ENCODE data around the gene MPIG6B. TPM values are rescaled to one million over a fixed set of nuclear protein-coding genes. Genes with fewer than 3 reads are reported as not detected.

MPIG6B gene
- total RNA-seq, 1 experiment from 2014 or later: not detected

GRCh38 chr6:31762878-31763618 lies 39.9 kb downstream of the MPIG6B start:
- H3K9me3 Mint-ChIP-seq: no peaks in the 10 kb centered on the region; a peak in 1 of 5 replicates
- H3K27ac ChIP-seq (ENCODE audit: insufficient read length, low read depth, low read length): no peak overlapping the region

More at GRCh38 chr6:31762878-31763618, 39.9 kb downstream of the MPIG6B start:
- Histone ChIP-seq H3K56ac (ENCODE audit: insufficient read length, low read depth, low read length) (no peak overlapping the region), H2BK5ac (ENCODE audit: insufficient read length, low read length) (no peak overlapping the region), H3K4me2 (ENCODE audit: insufficient read depth, insufficient read length, low read length) (no peak overlapping the region), H4K20me1 (ENCODE audit: control insufficient read depth, insufficient read depth, insufficient read length) (no peaks in the 10 kb centered on the region), H4K8ac (replicated peaks; ENCODE audit: insufficient read length, low read depth, low read length) (no peak overlapping the region), H2AK5ac (ENCODE audit: insufficient read length, low read length) (no peak overlapping the region), H3K23ac (ENCODE audit: insufficient read length, low read depth, low read length) (no peak overlapping the region), H3K79me2 (ENCODE audit: insufficient read depth, low read length) (no peaks in the 10 kb centered on the region), H4K5ac (ENCODE audit: insufficient read length, low read depth, low read length) (no peak overlapping the region), H2BK15ac (ENCODE audit: low read depth, low read length) (no peak overlapping the region), H3K9ac (ENCODE audit: extremely low read depth, insufficient read length, low read length) (no peak overlapping the region), H3K9me3 (ENCODE audit: control insufficient read depth, low read depth, low read length) (no peaks in the 10 kb centered on the region), H2BK120ac (ENCODE audit: low read depth, low read length, poor library complexity, severe bottlenecking) (no peak overlapping the region), H3K4ac (ENCODE audit: low read depth, low read length) (no peak overlapping the region), H3T11ph (ENCODE audit: low read length) (no peak overlapping the region), H3K4me1 (ENCODE audit: insufficient read depth, low read length) (no peaks in the 10 kb centered on the region), H2BK20ac (ENCODE audit: low read depth, low read length, poor library complexity, severe bottlenecking) (no peak overlapping the region), H3K14ac (ENCODE audit: insufficient read depth, low read length) (no peak overlapping the region; the same call in 1 of the 2 replicates), H3K23me2 (ENCODE audit: insufficient read length, low read depth, low read length, poor library complexity, severe bottlenecking) (no peaks in the 10 kb centered on the region), H2BK12ac (ENCODE audit: insufficient read length, low read depth, low read length) (no peak overlapping the region), H3K18ac (ENCODE audit: insufficient read length, low read depth, low read length) (no peak overlapping the region), H3K27me3 (ENCODE audit: insufficient read depth, low read length) (no peaks in the 10 kb centered on the region), H4K91ac (ENCODE audit: insufficient read length, low read depth, low read length) (no peak overlapping the region), H2AFZ (ENCODE audit: low read length) (no peak overlapping the region), H3K79me1 (ENCODE audit: insufficient read depth, low read depth, low read length, poor library complexity, severe bottlenecking) (no peaks in the 10 kb centered on the region)
- peaks cover 23 to 27% of the 10 kb centered on the region in 2 experiments for H3K4me1 Mint-ChIP-seq
- no peaks in the 10 kb centered on the region; the same call in none of the 2 replicates for H3K27me3 Mint-ChIP-seq (ENCODE audit: low read depth)
- no CpG with 5 or more reads among the region's 8 CpGs for WGBS (ENCODE audit: extremely low coverage, insufficient read length, low lambda C conversion rate)
- TF ChIP-seq CTCF (conservative IDR thresholded peaks at IDR 0.05): no peak
- no peak for DNase-seq
- H3K27ac Mint-ChIP-seq: peak overlapping the region; percentile 28 to 93 (median 77); a peak in 5 of 7 replicates
- H3K4me3 Mint-ChIP-seq: peak overlapping the region in 1 of 2 experiments; percentile 24; a peak in 1 of 5 replicates
- H3K36me3 Mint-ChIP-seq (ENCODE audit: insufficient read depth in 1 of 3, low read depth in 3 of 3): peaks cover 13 to 47% (median 34%) of the 10 kb centered on the region in 3 experiments
